IPS-18a (cell line): ENCODE results near the gene NWD2.

ENCODE experiments used
- H3K27ac ChIP-seq: one replicate; pipeline ENCODE4 v1.5.1; 2013; ENCODE audit warnings: low read length
- H3K27me3 ChIP-seq: one replicate; pipeline ENCODE4 v1.6.1; 2013; ENCODE audit warnings: mild to moderate bottlenecking, low read length; ENCODE audit not compliant: control insufficient read depth, insufficient read depth
- H3K36me3 ChIP-seq: one replicate; pipeline ENCODE4 v1.6.1; 2013; ENCODE audit warnings: low read depth, low read length; ENCODE audit not compliant: control insufficient read depth
- H3K4me1 ChIP-seq: one replicate; pipeline ENCODE4 v1.6.1; 2013; ENCODE audit warnings: low read depth, low read length; ENCODE audit not compliant: control insufficient read depth
- H3K4me3 ChIP-seq: one replicate; pipeline ENCODE4 v1.5.1; 2013; ENCODE audit warnings: low read length
- H3K9ac ChIP-seq: one replicate; pipeline ENCODE4 v1.6.1; 2013; ENCODE audit warnings: mild to moderate bottlenecking, low read length, moderate library complexity
- H3K9me3 ChIP-seq: one replicate; pipeline ENCODE4 v1.6.1; 2013; ENCODE audit warnings: low read depth, low read length; ENCODE audit not compliant: control insufficient read depth

The NWD2 gene

GRCh38 chr4:37429906-37430305 is 185.4 kb downstream of the NWD2 start:
- Histone ChIP-seq H3K9me3 (no peaks in the 10 kb centered on the region), H3K4me3 (no peak overlapping the region), H3K27ac (no peak overlapping the region), H3K27me3 (no peaks in the 10 kb centered on the region), H3K36me3 (no peaks in the 10 kb centered on the region), H3K4me1 (peaks cover 2% of the 10 kb centered on the region), H3K9ac (no peak overlapping the region)

GRCh38 chr4:37430718-37431416 is 186.3 kb downstream of the NWD2 start:
- H3K9ac ChIP-seq = no peak overlapping the region
- no peaks in the 10 kb centered on the region for H3K9me3 ChIP-seq
- H3K27me3 ChIP-seq = no peaks in the 10 kb centered on the region
- H3K36me3 ChIP-seq = no peaks in the 10 kb centered on the region
- no peak overlapping the region for H3K4me3 ChIP-seq
- no peak overlapping the region for H3K27ac ChIP-seq
- H3K4me1 ChIP-seq = peaks cover 2% of the 10 kb centered on the region

- Histone ChIP-seq H3K4me3 (no peak overlapping the region), H3K36me3 (no peaks in the 10 kb centered on the region), H3K27ac (no peak overlapping the region)
These were observed 186.8 kb downstream of the NWD2 start for GRCh38 chr4:37431417-37431743.

GRCh38 chr4:37434469-37434868 is 189.9 kb downstream of the NWD2 start:
- no peak overlapping the region for H3K9ac ChIP-seq
- H3K27me3 ChIP-seq = no peaks in the 10 kb centered on the region
- no peak overlapping the region for H3K4me3 ChIP-seq
- no peak overlapping the region for H3K27ac ChIP-seq
- no peaks in the 10 kb centered on the region for H3K9me3 ChIP-seq
- peaks cover 2% of the 10 kb centered on the region for H3K4me1 ChIP-seq
- H3K36me3 ChIP-seq = no peaks in the 10 kb centered on the region

More at GRCh38 chr4:37431417-37431743, 186.8 kb downstream of the NWD2 start:
- Histone ChIP-seq H3K9me3 (no peaks in the 10 kb centered on the region), H3K27me3 (no peaks in the 10 kb centered on the region), H3K4me1 (peaks cover 2% of the 10 kb centered on the region), H3K9ac (no peak overlapping the region)

GRCh38 chr4:37436546-37436945 is 192.0 kb downstream of the NWD2 start:
- Histone ChIP-seq H3K9ac (no peak overlapping the region), H3K27ac (no peak overlapping the region), H3K4me3 (no peak overlapping the region), H3K9me3 (no peaks in the 10 kb centered on the region), H3K4me1 (peaks cover 2% of the 10 kb centered on the region), H3K36me3 (no peaks in the 10 kb centered on the region), H3K27me3 (no peaks in the 10 kb centered on the region)

GRCh38 chr4:37437163-37437562 is 192.6 kb downstream of the NWD2 start:
- Histone ChIP-seq H3K9me3 (no peaks in the 10 kb centered on the region), H3K4me3 (no peak overlapping the region), H3K36me3 (no peaks in the 10 kb centered on the region), H3K27me3 (no peaks in the 10 kb centered on the region), H3K4me1 (peaks cover 2% of the 10 kb centered on the region), H3K9ac (no peak overlapping the region), H3K27ac (no peak overlapping the region)

- Histone ChIP-seq H3K36me3 (no peaks in the 10 kb centered on the region), H3K27me3 (no peaks in the 10 kb centered on the region), H3K9ac (no peak overlapping the region), H3K27ac (no peak overlapping the region), H3K4me3 (no peak overlapping the region), H3K9me3 (no peaks in the 10 kb centered on the region), H3K4me1 (peaks cover 2% of the 10 kb centered on the region)
These were observed 194.2 kb downstream of the NWD2 start for GRCh38 chr4:37438564-37439279.

- no peaks in the 10 kb centered on the region for H3K9me3 ChIP-seq
- no peak overlapping the region for H3K4me3 ChIP-seq
- H3K27ac ChIP-seq = no peak overlapping the region
- no peaks in the 10 kb centered on the region for H3K27me3 ChIP-seq
- no peaks in the 10 kb centered on the region for H3K4me1 ChIP-seq
- no peak overlapping the region for H3K9ac ChIP-seq
- H3K36me3 ChIP-seq = no peaks in the 10 kb centered on the region
These were observed 195.4 kb downstream of the NWD2 start for GRCh38 chr4:37439809-37440474.

GRCh38 chr4:37440501-37440900 is 196.0 kb downstream of the NWD2 start:
- Histone ChIP-seq H3K27me3 (no peaks in the 10 kb centered on the region), H3K27ac (no peak overlapping the region), H3K9ac (no peak overlapping the region), H3K9me3 (no peaks in the 10 kb centered on the region), H3K4me1 (no peaks in the 10 kb centered on the region), H3K36me3 (no peaks in the 10 kb centered on the region), H3K4me3 (no peak overlapping the region)

GRCh38 chr4:37441231-37442061 is 196.9 kb downstream of the NWD2 start:
- no peak overlapping the region for H3K27ac ChIP-seq
- H3K4me1 ChIP-seq = no peaks in the 10 kb centered on the region
- no peaks in the 10 kb centered on the region for H3K27me3 ChIP-seq

GRCh38 chr4:37442062-37442323 is 197.4 kb downstream of the NWD2 start:
- no peaks in the 10 kb centered on the region for H3K27me3 ChIP-seq

More at GRCh38 chr4:37441231-37442061, 196.9 kb downstream of the NWD2 start:
- Histone ChIP-seq H3K9ac (no peak overlapping the region), H3K4me3 (no peak overlapping the region), H3K9me3 (no peaks in the 10 kb centered on the region), H3K36me3 (no peaks in the 10 kb centered on the region)

More at GRCh38 chr4:37442062-37442323, 197.4 kb downstream of the NWD2 start:
- Histone ChIP-seq H3K4me3 (no peak overlapping the region), H3K9me3 (no peaks in the 10 kb centered on the region), H3K27ac (no peak overlapping the region), H3K9ac (no peak overlapping the region), H3K36me3 (no peaks in the 10 kb centered on the region), H3K4me1 (no peaks in the 10 kb centered on the region)
